ENCODE results near the gene GARIN1A.

The GARIN1A gene

GRCh38 chr7:128721376-128721775 lies 49.3 kb downstream of the GARIN1A start:
- DNase-seq: no peak

Data from T1000 (cell line).